Astrocyte (in vitro differentiated cells and primary cell): ENCODE measurements around the gene JMJD1C.

Experiments used
- EZH2 ChIP-seq: IDR thresholded peaks from 2 replicates; pipeline ENCODE4 v1.6.1; 2012; ENCODE audit warnings: mild to moderate bottlenecking, low read length, inconsistent platforms; ENCODE audit not compliant: insufficient read depth
- TF ChIP-seq, protein P1 (sequence below): IDR thresholded peaks from 2 replicates; pipeline ENCODE4 v1.5.1; 2011; ENCODE audit warnings: low read depth, mild to moderate bottlenecking, inconsistent platforms, low read length, moderate library complexity; ENCODE audit not compliant: insufficient read depth

GRCh38 chr10:63262430-63263073 lies 203.2 kb downstream of the JMJD1C start:
- TF ChIP-seq, protein P1, sequence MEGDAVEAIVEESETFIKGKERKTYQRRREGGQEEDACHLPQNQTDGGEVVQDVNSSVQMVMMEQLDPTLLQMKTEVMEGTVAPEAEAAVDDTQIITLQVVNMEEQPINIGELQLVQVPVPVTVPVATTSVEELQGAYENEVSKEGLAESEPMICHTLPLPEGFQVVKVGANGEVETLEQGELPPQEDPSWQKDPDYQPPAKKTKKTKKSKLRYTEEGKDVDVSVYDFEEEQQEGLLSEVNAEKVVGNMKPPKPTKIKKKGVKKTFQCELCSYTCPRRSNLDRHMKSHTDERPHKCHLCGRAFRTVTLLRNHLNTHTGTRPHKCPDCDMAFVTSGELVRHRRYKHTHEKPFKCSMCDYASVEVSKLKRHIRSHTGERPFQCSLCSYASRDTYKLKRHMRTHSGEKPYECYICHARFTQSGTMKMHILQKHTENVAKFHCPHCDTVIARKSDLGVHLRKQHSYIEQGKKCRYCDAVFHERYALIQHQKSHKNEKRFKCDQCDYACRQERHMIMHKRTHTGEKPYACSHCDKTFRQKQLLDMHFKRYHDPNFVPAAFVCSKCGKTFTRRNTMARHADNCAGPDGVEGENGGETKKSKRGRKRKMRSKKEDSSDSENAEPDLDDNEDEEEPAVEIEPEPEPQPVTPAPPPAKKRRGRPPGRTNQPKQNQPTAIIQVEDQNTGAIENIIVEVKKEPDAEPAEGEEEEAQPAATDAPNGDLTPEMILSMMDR, result no peak
- no peak for TF ChIP-seq EZH2
